GM23248 (cell line): Measurements from ENCODE around the gene HOMER1.

ENCODE experiments used
- EZH2 ChIP-seq: fragments of 200-600 bp; sonication (generic); IDR thresholded peaks from 2 replicates; pipeline ENCODE4 v1.6.1; 2018; ENCODE audit warnings: antibody characterized with exemption, mild to moderate bottlenecking; ENCODE audit not compliant: insufficient read depth, poor library complexity, severe bottlenecking
- EZH2phosphoT487 ChIP-seq: fragments of 200-600 bp; sonication (generic); IDR thresholded peaks from 2 replicates; pipeline ENCODE4 v1.6.1; 2018; ENCODE audit warnings: antibody characterized with exemption, moderate library complexity, mild to moderate bottlenecking, low read depth; ENCODE audit not compliant: insufficient read depth

- TF ChIP-seq EZH2phosphoT487 (no peak), EZH2 (no peak)
These were observed at the start of gene HOMER1 for GRCh38 chr5:79513704-79514390.
